ENCODE data around the gene CTNNA3. TPM values are rescaled to one million over a fixed set of nuclear protein-coding genes. Genes with fewer than 3 reads are reported as not detected.

CTNNA3 gene
- total RNA-seq, 4 donors from 2014 or later: 0.04 to 0.19 (median 0.11) TPM

- DNase-seq (ENCODE audit: low spot score in 2 of 2): no peak
- intact Hi-C loops (cut with DNase I; ENCODE audit: low total_unique reads): no loop called here
- 34 to 35% methylated on average over 2 of the region's 2 CpGs for WGBS, 2 donors
- TF ChIP-seq POLR2A (IDR thresholded peaks at IDR 0.05) (no peak), CTCF (IDR thresholded peaks at IDR 0.05) (no peak)
- no peak overlapping the region for H3K4me3 ChIP-seq (ENCODE audit: low read depth, poor library complexity, severe bottlenecking)
Observed at GRCh38 chr10:66151346-66151745, 1544.6 kb downstream of the CTNNA3 start.

- 65 to 71% methylated on average over 3 of the region's 3 CpGs for WGBS, 2 donors
- no peak overlapping the region for H3K4me3 ChIP-seq (ENCODE audit: low read depth, poor library complexity, severe bottlenecking)
- intact Hi-C loops (cut with DNase I; ENCODE audit: low total_unique reads): no loop called here
- TF ChIP-seq CTCF (IDR thresholded peaks at IDR 0.05) (no peak), POLR2A (IDR thresholded peaks at IDR 0.05) (no peak)
- DNase-seq (ENCODE audit: low spot score in 2 of 2): no peak
Observed at GRCh38 chr10:66148312-66148711, 1547.7 kb downstream of the CTNNA3 start.

- no peak for TF ChIP-seq POLR2A (IDR thresholded peaks at IDR 0.05)
- no peak for TF ChIP-seq CTCF (IDR thresholded peaks at IDR 0.05)
- DNase-seq (ENCODE audit: low spot score in 2 of 2): no peak
- intact Hi-C loops (cut with DNase I; ENCODE audit: low total_unique reads): no loop called here
- 47 to 49% methylated on average over 2 of the region's 2 CpGs for WGBS, 2 donors
- no peak overlapping the region for H3K4me3 ChIP-seq (ENCODE audit: low read depth, poor library complexity, severe bottlenecking)
Observed at GRCh38 chr10:66144016-66144415, 1552.0 kb downstream of the CTNNA3 start.

GRCh38 chr10:66102756-66103155, 1593.2 kb downstream of the CTNNA3 start:
- WGBS, 2 donors: 42 to 61% methylated on average over 3 of the region's 3 CpGs

GRCh38 chr10:66098595-66099480, 1597.2 kb downstream of the CTNNA3 start:
- WGBS, 2 donors: 79 to 85% methylated on average over 6 of the region's 6 CpGs
- DNase-seq (ENCODE audit: low spot score in 2 of 2): no peak
- intact Hi-C loops (cut with DNase I; ENCODE audit: low total_unique reads): no loop called here
- TF ChIP-seq POLR2A (IDR thresholded peaks at IDR 0.05) (no peak), CTCF (IDR thresholded peaks at IDR 0.05) (no peak)
- no peak overlapping the region for H3K4me3 ChIP-seq (ENCODE audit: low read depth, poor library complexity, severe bottlenecking)

More at GRCh38 chr10:66102756-66103155, 1593.2 kb downstream of the CTNNA3 start:
- no peak for TF ChIP-seq POLR2A (IDR thresholded peaks at IDR 0.05)
- TF ChIP-seq CTCF (IDR thresholded peaks at IDR 0.05): no peak
- DNase-seq (ENCODE audit: low spot score in 2 of 2): no peak
- H3K4me3 ChIP-seq (ENCODE audit: low read depth, poor library complexity, severe bottlenecking): no peak overlapping the region
- intact Hi-C loops (cut with DNase I; ENCODE audit: low total_unique reads): no loop called here

All from lower leg skin (tissue), 4 donors.